HCT116 (cell line): ENCODE results near the gene RASGEF1C. TPM values are rescaled to one million over a fixed set of nuclear protein-coding genes. Genes with fewer than 3 reads are reported as not detected.

Experiments used
- ATAC-seq: fragments of 200-7000 bp; cut with Tn5 transposase; 2 replicates; pipeline ENCODE4 v1.9.1; 2020; ENCODE audit warnings: mild to moderate bottlenecking, moderate library complexity
- BruUV-seq: library from RNA; stranded (reverse); fragments of 400-500 nt; replicated peaks from 2 replicates; lab custom pipeline; 2021; lab: Mats Ljungman, UMichigan
- CTCF ChIA-PET: fragments of 300-600 bp; sonication (Branson Sonifier 250); formaldehyde crosslinking; loops from one replicate; lab custom pipeline; 2021; ENCODE audit warnings: antibody characterized with exemption; lab: Charles Lee
- POLR2A ChIA-PET: fragments of 300-600, 350-600 bp; sonication (Branson Sonifier 250); formaldehyde crosslinking; loops from one replicate; lab custom pipeline; 2021; ENCODE audit warnings: antibody characterized with exemption; lab: Charles Lee
- RAD21 ChIA-PET, 2 experiments: fragments of 300-600 bp; sonication (Branson Sonifier 250); formaldehyde crosslinking; loops; one replicate each; lab custom pipeline; 2023; ENCODE audit warnings: low total read pairs in 2 of 2; ENCODE audit not compliant: uncharacterized antibody in 2 of 2, unreplicated experiment in 2 of 2, low non-redundant PET in 1 of 2; lab: Charles Lee
- DNase-seq: peaks from one replicate; pipeline ENCODE4 v3.0.0-alpha.2; 2010; ENCODE audit warnings: low read depth, low spot score
- H2AFZ ChIP-seq: fragments of 200-600 bp; shearing (Covaris generic), sonication (generic); 2 replicates; pipeline ENCODE4 v1.6.1; 2017; ENCODE audit warnings: low read depth, mixed run types, mixed read lengths, antibody characterized with exemption, low read length; ENCODE audit not compliant: poor library complexity, severe bottlenecking
- H3K27ac ChIP-seq: 2 replicates; pipeline ENCODE4 v1.5.1; 2012; ENCODE audit warnings: low read depth, low read length
- H3K27me3 ChIP-seq: fragments of 200-600 bp; sonication (generic); 2 replicates; pipeline ENCODE4 v1.6.1; 2016; ENCODE audit warnings: mixed run types, low read length, mixed read lengths; ENCODE audit not compliant: insufficient read depth
- H3K36me3 ChIP-seq, 2 experiments: fragments of 200-500 bp in 1 of 2; fragments of 200-600 bp in 1 of 2; sonication (Bioruptor generic) in 1 of 2; sonication (generic) in 1 of 2; 2 replicates each; pipeline versions ENCODE4 v1.5.1 to v1.6.1; 2014 to 2016; ENCODE audit warnings: low read length in 2 of 2, inconsistent platforms in 1 of 2, mixed read lengths in 1 of 2, mixed run types in 1 of 2; ENCODE audit not compliant: insufficient read depth in 2 of 2, control insufficient read depth in 1 of 2
- H3K4me1 ChIP-seq, 2 experiments: fragments of 200-600 bp in 1 of 2; sonication (generic) in 1 of 2; 2 replicates each; pipeline versions ENCODE4 v1.5.1 to v1.6.1; 2012 to 2017; ENCODE audit warnings: low read length in 2 of 2, inconsistent platforms in 1 of 2, mild to moderate bottlenecking in 1 of 2, mixed read lengths in 1 of 2, mixed run types in 1 of 2, moderate library complexity in 1 of 2; ENCODE audit not compliant: insufficient read depth in 2 of 2, control insufficient read depth in 1 of 2
- H3K4me2 ChIP-seq: fragments of 200-600 bp; sonication (generic); 2 replicates; pipeline ENCODE4 v1.6.1; 2017; ENCODE audit warnings: mixed run types, low read length, mixed read lengths
- H3K4me3 ChIP-seq, 2 experiments: fragments of 200-600 bp in 1 of 2; sonication (generic) in 1 of 2; replicated peaks in 1 of 2; 2 replicates each; pipeline ENCODE4 v1.5.1; 2011 to 2016; ENCODE audit warnings: low read length in 2 of 2, control low read depth in 1 of 2, low read depth in 1 of 2, mild to moderate bottlenecking in 1 of 2, mixed read lengths in 1 of 2, mixed run types in 1 of 2
- H3K79me2 ChIP-seq: fragments of 200-600 bp; sonication (generic); 2 replicates; pipeline ENCODE4 v1.6.1; 2017; ENCODE audit warnings: mild to moderate bottlenecking, mixed run types, low read length, moderate library complexity, mixed read lengths; ENCODE audit not compliant: insufficient read depth
- H3K9ac ChIP-seq: fragments of 200-600 bp; sonication (generic); 2 replicates; pipeline ENCODE4 v1.6.1; 2016; ENCODE audit warnings: low read length, mixed read lengths
- H3K9me2 ChIP-seq: fragments of 200-600 bp; sonication (generic), shearing (Covaris generic); 2 replicates; pipeline ENCODE4 v1.6.1; 2017; ENCODE audit warnings: mixed run types, mild to moderate bottlenecking, moderate library complexity; ENCODE audit not compliant: insufficient read depth
- H3K9me3 ChIP-seq, 2 experiments: fragments of 200-500 bp in 1 of 2; fragments of 200-600 bp in 1 of 2; sonication (Bioruptor generic) in 1 of 2; sonication (generic) in 1 of 2; 2 replicates each; pipeline ENCODE4 v1.6.1; 2014 to 2017; ENCODE audit warnings: low read length in 2 of 2, mixed read lengths in 2 of 2, inconsistent platforms in 1 of 2, low read depth in 1 of 2, mild to moderate bottlenecking in 1 of 2, mixed run types in 1 of 2, moderate library complexity in 1 of 2; ENCODE audit not compliant: control insufficient read depth in 1 of 2, insufficient read depth in 1 of 2
- H4K20me1 ChIP-seq: fragments of 200-600 bp; sonication (generic), shearing (Covaris generic); 2 replicates; pipeline ENCODE4 v1.6.1; 2017; ENCODE audit warnings: mixed run types, mild to moderate bottlenecking, moderate library complexity; ENCODE audit not compliant: insufficient read depth
- CBX3 ChIP-seq: IDR thresholded peaks from 2 replicates; pipeline ENCODE4 v1.6.1; 2012; ENCODE audit warnings: low read depth
- CEBPB ChIP-seq: IDR thresholded peaks from 2 replicates; pipeline ENCODE4 v1.6.1; 2012; ENCODE audit warnings: low read depth
- CTCF ChIP-seq, 3 experiments: fragments of 200-600 bp in 1 of 3; sonication (generic) in 1 of 3; IDR thresholded peaks in 2 of 3; conservative IDR thresholded peaks in 1 of 3; 2 replicates each; pipeline ENCODE4 v1.5.1; 2012 to 2017; ENCODE audit warnings: low read depth in 2 of 3, low read length in 2 of 3, antibody characterized with exemption in 1 of 3, borderline replicate concordance in 1 of 3, control low read depth in 1 of 3, mild to moderate bottlenecking in 1 of 3, mixed read lengths in 1 of 3, mixed run types in 1 of 3, moderate library complexity in 1 of 3; ENCODE audit not compliant: insufficient read depth in 1 of 3
- EGR1 ChIP-seq: IDR thresholded peaks from 2 replicates; pipeline ENCODE4 v1.6.1; 2012; ENCODE audit warnings: low read depth
- ELF1 ChIP-seq: IDR thresholded peaks from 2 replicates; pipeline ENCODE4 v1.6.1; 2012; ENCODE audit warnings: low read depth, borderline replicate concordance
- EZH2 ChIP-seq: fragments of 200-600 bp; sonication (generic); IDR thresholded peaks from 2 replicates; pipeline ENCODE4 v1.6.1; 2017; ENCODE audit warnings: antibody characterized with exemption, mixed run types
- EZH2phosphoT487 ChIP-seq: fragments of 200-600 bp; IDR thresholded peaks from 2 replicates; pipeline ENCODE4 v1.6.1; 2018; ENCODE audit warnings: antibody characterized with exemption, borderline replicate concordance
- POLR2AphosphoS5 ChIP-seq: IDR thresholded peaks from 2 replicates; pipeline ENCODE4 v1.6.1; 2011; ENCODE audit warnings: mild to moderate bottlenecking, low read depth, low read length, moderate library complexity
- RAD21 ChIP-seq: IDR thresholded peaks from 2 replicates; pipeline ENCODE4 v1.6.1; 2012; ENCODE audit warnings: low read depth, mild to moderate bottlenecking
- SP1 ChIP-seq: IDR thresholded peaks from 2 replicates; pipeline ENCODE4 v1.6.1; 2012; ENCODE audit warnings: low read depth
- TCF7L2 ChIP-seq: IDR thresholded peaks from 2 replicates; pipeline ENCODE4 v1.7.0; 2011; ENCODE audit warnings: borderline replicate concordance, inconsistent platforms; ENCODE audit not compliant: insufficient read depth, insufficient read length; ENCODE audit errors: extremely low read depth
- ZFX ChIP-seq: fragments of 450-650 bp; IDR thresholded peaks from 2 replicates; pipeline ENCODE4 v1.6.1; 2017
- intact Hi-C: fragments of 100-400 bp; cut with micrococcal nuclease; formaldehyde crosslinking; loops from 2 replicates; pipeline ENCODE4 v1.10.0; 2022
- total RNA-seq: library from RNA; stranded (reverse); gene quantifications from one replicate; pipeline ENCODE4 v1.2.1, GENCODE V29; 2021; ENCODE audit not compliant: unreplicated experiment
- TF ChIP-seq, protein P1 (sequence below): IDR thresholded peaks from 2 replicates; pipeline ENCODE4 v1.6.1; 2012
- TF ChIP-seq, protein P2 (sequence below): IDR thresholded peaks from 2 replicates; pipeline ENCODE4 v1.6.1; 2012

Gene RASGEF1C
- total RNA-seq, 1 experiment from 2014 or later = 1.2 TPM

DNA sequence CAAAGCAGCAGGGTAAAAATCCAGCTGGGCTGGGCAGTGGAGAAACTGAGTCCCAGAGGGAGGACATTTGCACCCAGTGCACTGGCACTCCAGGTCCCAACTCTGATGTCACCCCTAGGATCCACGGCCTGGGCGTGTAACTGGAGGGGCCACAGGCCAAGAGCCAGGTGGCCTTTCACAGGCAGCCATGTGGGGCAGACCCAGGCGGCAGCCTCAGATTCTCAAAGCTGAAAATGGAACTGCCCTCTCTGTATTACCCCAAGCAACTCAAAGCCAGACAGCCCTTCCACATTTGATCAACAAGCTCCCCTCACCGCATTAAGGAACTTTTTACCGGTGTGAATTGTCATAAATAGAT lies 46.7 kb downstream of the RASGEF1C start:
- intact Hi-C loops = no loop called here
- TF ChIP-seq, protein P1, sequence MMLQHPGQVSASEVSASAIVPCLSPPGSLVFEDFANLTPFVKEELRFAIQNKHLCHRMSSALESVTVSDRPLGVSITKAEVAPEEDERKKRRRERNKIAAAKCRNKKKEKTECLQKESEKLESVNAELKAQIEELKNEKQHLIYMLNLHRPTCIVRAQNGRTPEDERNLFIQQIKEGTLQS = no peak
- TF ChIP-seq ELF1 = no peak
- no peak for TF ChIP-seq RAD21
- no peak for TF ChIP-seq POLR2AphosphoS5
- TF ChIP-seq EGR1 = no peak
- TF ChIP-seq, protein P2, sequence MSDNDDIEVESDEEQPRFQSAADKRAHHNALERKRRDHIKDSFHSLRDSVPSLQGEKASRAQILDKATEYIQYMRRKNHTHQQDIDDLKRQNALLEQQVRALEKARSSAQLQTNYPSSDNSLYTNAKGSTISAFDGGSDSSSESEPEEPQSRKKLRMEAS = no peak
- no peak for TF ChIP-seq SP1
- Histone ChIP-seq H3K4me2 (no peak overlapping the region), H3K4me3 (no peak overlapping the region), H3K9me2 (no peaks in the 10 kb centered on the region), H4K20me1 (no peaks in the 10 kb centered on the region), H3K27me3 (no peaks in the 10 kb centered on the region), H2AFZ (no peak overlapping the region), H3K9me3 (no peaks in the 10 kb centered on the region), H3K4me1 (no peaks in the 10 kb centered on the region), H3K36me3 (no peaks in the 10 kb centered on the region), H3K9ac (no peak overlapping the region), H3K79me2 (no peaks in the 10 kb centered on the region), H3K27ac (no peak overlapping the region)
- CTCF ChIA-PET = interaction anchor here (1.0 kb wide), 1 partner anchor 14 kb away, joined by 3 read pairs; no protein-coding TSS in a partner anchor
- RAD21 ChIA-PET = no interaction called here
- DNase-seq (no peak), ATAC-seq (no peak)
- POLR2A ChIA-PET = no interaction called here
- no TSS peak for BruUV-seq

DNA sequence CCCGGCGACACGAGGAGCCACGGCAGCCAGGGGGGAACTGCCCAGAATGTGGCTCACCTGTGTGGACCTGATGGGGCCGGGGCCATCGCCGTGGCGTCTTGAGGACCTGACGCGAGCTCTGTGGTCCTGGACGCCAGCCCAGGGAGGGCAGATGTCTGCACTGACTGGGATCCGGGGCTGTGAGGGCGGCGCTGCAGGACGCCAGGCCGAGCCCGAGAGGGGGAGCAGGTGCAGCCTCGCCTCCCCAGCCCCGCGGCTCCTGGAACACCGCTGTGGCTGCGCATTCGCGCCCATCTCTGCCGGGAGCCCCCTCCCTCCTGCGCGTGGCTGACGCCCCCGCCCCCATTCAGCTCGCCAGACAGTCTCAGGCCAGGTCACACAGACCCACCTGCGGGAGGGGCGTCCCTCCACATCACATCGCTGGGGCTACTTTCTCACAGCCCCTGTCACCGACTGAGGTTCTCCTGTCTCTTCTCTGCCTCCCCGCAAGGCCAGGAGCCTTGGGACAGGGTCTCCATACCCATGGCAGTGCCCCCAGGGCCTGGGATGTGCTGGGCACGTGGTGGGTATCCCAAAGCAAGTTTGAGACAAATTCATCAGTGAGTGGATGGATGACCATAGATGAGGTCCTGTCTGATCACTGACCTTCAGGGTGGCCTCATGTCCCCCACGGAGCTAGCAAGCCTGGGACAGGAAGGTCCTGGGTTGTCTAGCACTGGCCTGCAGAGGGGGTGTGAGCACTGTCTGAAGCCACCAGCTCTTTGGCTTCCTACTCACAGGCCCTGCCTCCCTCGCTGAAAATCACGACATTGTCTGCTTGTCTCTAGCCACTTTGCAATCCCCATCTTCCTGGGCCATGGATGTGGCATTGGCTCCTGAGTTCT lies 47.3 kb downstream of the RASGEF1C start:
- H3K9ac ChIP-seq = no peak overlapping the region
- BruUV-seq = no TSS peak

More for the DNA sequence above, 47.3 kb downstream of the RASGEF1C start:
- no peak overlapping the region for H3K27ac ChIP-seq
- ChIA-PET POLR2A (no interaction called here), RAD21 (no interaction called here), CTCF (interaction anchor here (1.0 kb wide), 1 partner anchor 13 kb away, joined by 3 read pairs; no protein-coding TSS in a partner anchor)
- peak; percentile 55 for ATAC-seq
- H3K9me3 ChIP-seq = no peaks in the 10 kb centered on the region
- H3K4me1 ChIP-seq = no peaks in the 10 kb centered on the region
- no peak for TF ChIP-seq EZH2phosphoT487
- TF ChIP-seq TCF7L2 = no peak
- no peak for TF ChIP-seq EZH2
- TF ChIP-seq, protein P2 = no peak
- 0 out of 6 replicates have a peak, but pooled peaks of 1 of the 3 experiments have one; percentile 11 for TF ChIP-seq CTCF (IDR thresholded peaks at IDR 0.05 in 2 of 3, conservative IDR thresholded peaks at IDR 0.05 in 1 of 3; ENCODE audit: borderline replicate concordance in 1 of 3, insufficient read depth in 1 of 3, low read depth in 2 of 3, low read length in 2 of 3)
- no peak for TF ChIP-seq ZFX
- no peak for TF ChIP-seq CEBPB
- TF ChIP-seq CBX3 = no peak
- peak; percentile 26; the same call in 1 of the 2 replicates for TF ChIP-seq RAD21
- no peak overlapping the region for H2AFZ ChIP-seq
- H3K4me2 ChIP-seq = no peak overlapping the region
- H3K9me2 ChIP-seq = no peaks in the 10 kb centered on the region
- no peaks in the 10 kb centered on the region for H3K79me2 ChIP-seq
- H3K27me3 ChIP-seq = no peaks in the 10 kb centered on the region
- H3K4me3 ChIP-seq = no peak overlapping the region
- DNase-seq = no peak
- no peaks in the 10 kb centered on the region for H4K20me1 ChIP-seq
- intact Hi-C loops = no loop called here
- no peaks in the 10 kb centered on the region for H3K36me3 ChIP-seq
